Neural cell (in vitro differentiated cells): ENCODE measurements around the gene ZCCHC24. TPM values are rescaled to one million over a fixed set of nuclear protein-coding genes. Genes with fewer than 3 reads are reported as not detected.

Source experiments
- H2AFZ ChIP-seq: fragments of 200-600, 300-800 bp; sonication (generic), shearing (Covaris generic); 2 replicates; pipeline ENCODE4 v1.6.0; 2014; ENCODE audit warnings: low read depth, mild to moderate bottlenecking, antibody characterized with exemption, low read length, moderate library complexity
- H3F3A ChIP-seq: fragments of 200-600 bp; shearing (Covaris generic); 2 replicates; pipeline ENCODE4 v1.6.1; 2016; ENCODE audit warnings: mild to moderate bottlenecking, moderate library complexity, mixed read lengths, antibody characterized with exemption, low read length; ENCODE audit not compliant: insufficient read depth, poor library complexity, severe bottlenecking
- H3K27ac ChIP-seq: fragments of 200-600, 300-800 bp; sonication (generic), shearing (Covaris generic); 2 replicates; pipeline ENCODE4 v1.5.1; 2014; ENCODE audit warnings: mild to moderate bottlenecking, low read length, moderate library complexity
- H3K27me3 ChIP-seq: fragments of 300-800, 200-600 bp; sonication (generic), shearing (Covaris generic); 2 replicates; pipeline ENCODE4 v1.6.0; 2014; ENCODE audit warnings: mild to moderate bottlenecking, low read depth, low read length, moderate library complexity; ENCODE audit not compliant: insufficient read depth
- H3K36me3 ChIP-seq: fragments of 300-800, 200-600 bp; sonication (generic), shearing (Covaris generic); 2 replicates; pipeline ENCODE4 v1.5.1; 2014; ENCODE audit warnings: mild to moderate bottlenecking, antibody characterized with exemption, low read length, moderate library complexity; ENCODE audit not compliant: insufficient read depth
- H3K4me2 ChIP-seq: fragments of 300-800, 200-600 bp; sonication (generic), shearing (Covaris generic); 2 replicates; pipeline ENCODE4 v1.6.0; 2014; ENCODE audit warnings: mild to moderate bottlenecking, low read length
- H3K4me3 ChIP-seq: fragments of 300-800, 200-600 bp; sonication (generic), shearing (Covaris generic); 2 replicates; pipeline ENCODE4 v1.5.1; 2014; ENCODE audit warnings: mild to moderate bottlenecking, low read length, moderate library complexity
- H3K79me2 ChIP-seq: fragments of 200-600 bp; shearing (Covaris generic); replicated peaks from 2 replicates; pipeline ENCODE4 v1.6.0; 2014; ENCODE audit warnings: mild to moderate bottlenecking, low read length, moderate library complexity; ENCODE audit not compliant: insufficient read depth
- H3K9ac ChIP-seq: fragments of 300-800, 200-600 bp; sonication (generic), shearing (Covaris generic); 2 replicates; pipeline ENCODE4 v1.6.1; 2016; ENCODE audit warnings: mild to moderate bottlenecking, low read length, mixed read lengths
- H3K9me2 ChIP-seq: fragments of 200-600 bp; shearing (Covaris generic); 2 replicates; pipeline ENCODE4 v1.6.1; 2016; ENCODE audit warnings: mild to moderate bottlenecking, low read length, mixed read lengths; ENCODE audit not compliant: insufficient read depth
- H3K9me3 ChIP-seq: fragments of 200-600, 300-800 bp; sonication (generic), shearing (Covaris generic); 2 replicates; pipeline ENCODE4 v1.6.1; 2016; ENCODE audit warnings: mild to moderate bottlenecking, mixed run types, low read length, moderate library complexity, mixed read lengths
- H4K20me1 ChIP-seq: fragments of 200-600 bp; shearing (Covaris generic); 2 replicates; pipeline ENCODE4 v1.6.1; 2016; ENCODE audit warnings: mild to moderate bottlenecking, mixed run types; ENCODE audit not compliant: insufficient read depth
- CTCF ChIP-seq: fragments of 450-650 bp; IDR thresholded peaks from 2 replicates; pipeline ENCODE4 v1.5.1; 2014; ENCODE audit warnings: antibody characterized with exemption, mild to moderate bottlenecking, moderate library complexity; ENCODE audit not compliant: poor library complexity, severe bottlenecking
- EP300 ChIP-seq: fragments of 450-650 bp; conservative IDR thresholded peaks from 2 replicates; pipeline ENCODE4 v1.6.1; 2014; ENCODE audit warnings: antibody characterized with exemption, mild to moderate bottlenecking, moderate library complexity; ENCODE audit not compliant: poor library complexity, severe bottlenecking
- EZH2 ChIP-seq: fragments of 200-600, 300-800 bp; shearing (Covaris generic), sonication (generic); IDR thresholded peaks from 2 replicates; pipeline ENCODE4 v1.6.1; 2014; ENCODE audit warnings: antibody characterized with exemption, low read length, borderline replicate concordance, mild to moderate bottlenecking; ENCODE audit not compliant: insufficient read depth, poor library complexity, severe bottlenecking
- MXI1 ChIP-seq: fragments of 450-650 bp; conservative IDR thresholded peaks from 2 replicates; pipeline ENCODE4 v1.6.1; 2014; ENCODE audit warnings: antibody characterized with exemption, mild to moderate bottlenecking; ENCODE audit not compliant: poor library complexity, severe bottlenecking
- POLR2AphosphoS5 ChIP-seq: IDR thresholded peaks from 2 replicates; pipeline ENCODE4 v1.6.1; 2012
- RAD21 ChIP-seq: fragments of 450-650 bp; conservative IDR thresholded peaks from 2 replicates; pipeline ENCODE4 v1.6.1; 2014; ENCODE audit warnings: antibody characterized with exemption, mild to moderate bottlenecking, moderate library complexity
- REST ChIP-seq: IDR thresholded peaks from 2 replicates; pipeline ENCODE4 v1.6.1; 2012; ENCODE audit warnings: borderline replicate concordance
- SMC3 ChIP-seq: fragments of 450-650 bp; conservative IDR thresholded peaks from 2 replicates; pipeline ENCODE4 v1.6.1; 2014; ENCODE audit warnings: antibody characterized with exemption, mild to moderate bottlenecking, moderate library complexity; ENCODE audit not compliant: poor library complexity
- TAF1 ChIP-seq: IDR thresholded peaks from 2 replicates; pipeline ENCODE4 v1.6.1; 2012; ENCODE audit warnings: low read depth
- polyA plus RNA-seq: library from polyadenylated mRNA; depleted of rRNA; stranded (reverse); fragments of >200 nt; gene quantifications from 2 replicates; pipeline ENCODE4 v1.2.3, GENCODE V29; 2014

ZCCHC24 gene
- polyA plus RNA-seq, 1 donor from 2014 or later: not detected

GRCh38 chr10:79393221-79393923, 52.1 kb downstream of the ZCCHC24 start:
- no peak overlapping the region for H2AFZ ChIP-seq
- H3F3A ChIP-seq: no peaks in the 10 kb centered on the region
- no peak overlapping the region for H3K4me2 ChIP-seq
- no peaks in the 10 kb centered on the region for H4K20me1 ChIP-seq
- no peaks in the 10 kb centered on the region for H3K9me2 ChIP-seq
- no peak overlapping the region for H3K4me3 ChIP-seq
- TF ChIP-seq EP300 (no peak), TAF1 (no peak), CTCF (no peak), SMC3 (no peak), REST (no peak), POLR2AphosphoS5 (no peak), RAD21 (no peak), MXI1 (no peak), EZH2 (no peak)
- H3K27me3 ChIP-seq: no peaks in the 10 kb centered on the region
- no peaks in the 10 kb centered on the region for H3K79me2 ChIP-seq
- no peaks in the 10 kb centered on the region for H3K36me3 ChIP-seq
- no peak overlapping the region for H3K27ac ChIP-seq
- no peaks in the 10 kb centered on the region for H3K9me3 ChIP-seq
- H3K9ac ChIP-seq: no peak overlapping the region

- Histone ChIP-seq H3K9me2 (no peaks in the 10 kb centered on the region), H3K27ac (no peak overlapping the region), H3K9ac (no peak overlapping the region), H3F3A (no peaks in the 10 kb centered on the region), H4K20me1 (no peaks in the 10 kb centered on the region), H3K27me3 (no peaks in the 10 kb centered on the region), H3K79me2 (no peaks in the 10 kb centered on the region), H2AFZ (no peak overlapping the region), H3K4me3 (no peak overlapping the region), H3K36me3 (no peaks in the 10 kb centered on the region), H3K4me2 (no peak overlapping the region), H3K9me3 (no peaks in the 10 kb centered on the region)
- no peak for TF ChIP-seq MXI1
- no peak for TF ChIP-seq EZH2
- TF ChIP-seq CTCF: no peak
- TF ChIP-seq TAF1: no peak
- TF ChIP-seq POLR2AphosphoS5: no peak
- TF ChIP-seq SMC3: no peak
- TF ChIP-seq REST: no peak
- TF ChIP-seq EP300: no peak
- TF ChIP-seq RAD21: no peak
Measured at GRCh38 chr10:79392506-79393176, 52.8 kb downstream of the ZCCHC24 start.
